ENCODE measurements around the gene SPHK2. TPM values are rescaled to one million over a fixed set of nuclear protein-coding genes. Genes with fewer than 3 reads are reported as not detected.
A peak's percentile ranks its signal among the peaks of the same experiment; 100 is the strongest.

SPHK2 gene
- total and polyA plus RNA-seq, 2 experiments from 2014 or later = 18.3 to 50.3 TPM

DNA sequence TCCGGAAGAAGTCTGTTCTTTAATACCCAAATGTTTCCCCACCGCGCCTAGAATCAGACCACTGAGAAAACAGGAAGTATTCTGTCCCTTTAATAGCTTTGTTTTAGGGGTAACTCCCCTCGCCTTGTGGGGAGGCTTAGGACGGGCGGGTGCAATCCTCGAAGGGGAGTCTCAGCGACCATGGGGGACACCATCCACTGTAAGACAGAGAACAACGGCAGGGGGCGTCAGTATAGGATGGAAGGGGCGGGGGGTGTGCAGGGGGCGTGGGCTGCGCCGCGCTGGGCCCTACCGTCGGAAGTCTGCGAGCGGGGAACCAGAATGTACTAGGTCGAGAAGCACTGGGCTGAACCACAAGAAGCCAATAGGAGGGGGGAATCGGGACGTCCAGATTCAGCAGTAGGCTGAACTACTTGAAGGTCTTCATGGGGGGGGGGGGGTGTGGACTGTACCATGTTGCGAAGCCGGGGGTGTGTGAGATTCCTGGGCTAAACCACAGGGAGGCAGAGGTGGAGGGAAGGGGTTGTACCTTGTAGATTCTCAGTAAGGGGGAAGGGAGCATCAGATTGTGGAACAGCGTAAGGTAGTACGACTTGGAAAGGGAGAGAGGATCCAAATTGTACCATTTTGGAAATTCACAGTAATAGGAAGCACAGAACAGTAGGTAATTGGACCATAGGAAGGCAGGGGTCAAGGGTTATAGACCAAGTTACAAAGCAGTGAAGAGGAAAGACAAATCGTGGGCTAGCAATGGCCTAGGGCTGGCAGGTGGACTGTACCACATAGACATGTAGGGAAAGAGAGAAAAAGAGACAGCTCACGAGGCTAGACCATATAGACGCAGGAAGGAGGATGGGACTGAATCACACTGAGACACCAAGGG, 18.9 kb downstream of the SPHK2 start (continued):
- TF ChIP-seq, protein P1, sequence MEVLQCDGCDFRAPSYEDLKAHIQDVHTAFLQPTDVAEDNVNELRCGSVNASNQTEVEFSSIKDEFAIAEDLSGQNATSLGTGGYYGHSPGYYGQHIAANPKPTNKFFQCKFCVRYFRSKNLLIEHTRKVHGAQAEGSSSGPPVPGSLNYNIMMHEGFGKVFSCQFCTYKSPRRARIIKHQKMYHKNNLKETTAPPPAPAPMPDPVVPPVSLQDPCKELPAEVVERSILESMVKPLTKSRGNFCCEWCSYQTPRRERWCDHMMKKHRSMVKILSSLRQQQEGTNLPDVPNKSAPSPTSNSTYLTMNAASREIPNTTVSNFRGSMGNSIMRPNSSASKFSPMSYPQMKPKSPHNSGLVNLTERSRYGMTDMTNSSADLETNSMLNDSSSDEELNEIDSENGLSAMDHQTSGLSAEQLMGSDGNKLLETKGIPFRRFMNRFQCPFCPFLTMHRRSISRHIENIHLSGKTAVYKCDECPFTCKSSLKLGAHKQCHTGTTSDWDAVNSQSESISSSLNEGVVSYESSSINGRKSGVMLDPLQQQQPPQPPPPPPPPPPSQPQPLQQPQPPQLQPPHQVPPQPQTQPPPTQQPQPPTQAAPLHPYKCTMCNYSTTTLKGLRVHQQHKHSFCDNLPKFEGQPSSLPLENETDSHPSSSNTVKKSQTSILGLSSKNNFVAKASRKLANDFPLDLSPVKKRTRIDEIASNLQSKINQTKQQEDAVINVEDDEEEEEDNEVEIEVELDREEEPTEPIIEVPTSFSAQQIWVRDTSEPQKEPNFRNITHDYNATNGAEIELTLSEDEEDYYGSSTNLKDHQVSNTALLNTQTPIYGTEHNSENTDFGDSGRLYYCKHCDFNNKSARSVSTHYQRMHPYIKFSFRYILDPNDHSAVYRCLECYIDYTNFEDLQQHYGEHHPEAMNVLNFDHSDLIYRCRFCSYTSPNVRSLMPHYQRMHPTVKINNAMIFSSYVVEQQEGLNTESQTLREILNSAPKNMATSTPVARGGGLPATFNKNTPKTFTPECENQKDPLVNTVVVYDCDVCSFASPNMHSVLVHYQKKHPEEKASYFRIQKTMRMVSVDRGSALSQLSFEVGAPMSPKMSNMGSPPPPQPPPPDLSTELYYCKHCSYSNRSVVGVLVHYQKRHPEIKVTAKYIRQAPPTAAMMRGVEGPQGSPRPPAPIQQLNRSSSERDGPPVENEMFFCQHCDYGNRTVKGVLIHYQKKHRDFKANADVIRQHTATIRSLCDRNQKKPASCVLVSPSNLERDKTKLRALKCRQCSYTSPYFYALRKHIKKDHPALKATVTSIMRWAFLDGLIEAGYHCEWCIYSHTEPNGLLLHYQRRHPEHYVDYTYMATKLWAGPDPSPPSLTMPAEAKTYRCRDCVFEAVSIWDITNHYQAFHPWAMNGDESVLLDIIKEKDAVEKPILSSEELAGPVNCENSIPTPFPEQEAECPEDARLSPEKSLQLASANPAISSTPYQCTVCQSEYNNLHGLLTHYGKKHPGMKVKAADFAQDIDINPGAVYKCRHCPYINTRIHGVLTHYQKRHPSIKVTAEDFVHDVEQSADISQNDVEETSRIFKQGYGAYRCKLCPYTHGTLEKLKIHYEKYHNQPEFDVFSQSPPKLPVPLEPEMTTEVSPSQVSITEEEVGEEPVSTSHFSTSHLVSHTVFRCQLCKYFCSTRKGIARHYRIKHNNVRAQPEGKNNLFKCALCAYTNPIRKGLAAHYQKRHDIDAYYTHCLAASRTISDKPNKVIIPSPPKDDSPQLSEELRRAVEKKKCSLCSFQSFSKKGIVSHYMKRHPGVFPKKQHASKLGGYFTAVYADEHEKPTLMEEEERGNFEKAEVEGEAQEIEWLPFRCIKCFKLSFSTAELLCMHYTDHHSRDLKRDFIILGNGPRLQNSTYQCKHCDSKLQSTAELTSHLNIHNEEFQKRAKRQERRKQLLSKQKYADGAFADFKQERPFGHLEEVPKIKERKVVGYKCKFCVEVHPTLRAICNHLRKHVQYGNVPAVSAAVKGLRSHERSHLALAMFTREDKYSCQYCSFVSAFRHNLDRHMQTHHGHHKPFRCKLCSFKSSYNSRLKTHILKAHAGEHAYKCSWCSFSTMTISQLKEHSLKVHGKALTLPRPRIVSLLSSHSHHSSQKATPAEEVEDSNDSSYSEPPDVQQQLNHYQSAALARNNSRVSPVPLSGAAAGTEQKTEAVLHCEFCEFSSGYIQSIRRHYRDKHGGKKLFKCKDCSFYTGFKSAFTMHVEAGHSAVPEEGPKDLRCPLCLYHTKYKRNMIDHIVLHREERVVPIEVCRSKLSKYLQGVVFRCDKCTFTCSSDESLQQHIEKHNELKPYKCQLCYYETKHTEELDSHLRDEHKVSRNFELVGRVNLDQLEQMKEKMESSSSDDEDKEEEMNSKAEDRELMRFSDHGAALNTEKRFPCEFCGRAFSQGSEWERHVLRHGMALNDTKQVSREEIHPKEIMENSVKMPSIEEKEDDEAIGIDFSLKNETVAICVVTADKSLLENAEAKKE (CRISPR knock-in tag; IDR thresholded peaks at IDR 0.05) = no peak
- TF ChIP-seq ZNF114 (CRISPR knock-in tag; IDR thresholded peaks at IDR 0.05) = no peak
- TF ChIP-seq, protein P2, sequence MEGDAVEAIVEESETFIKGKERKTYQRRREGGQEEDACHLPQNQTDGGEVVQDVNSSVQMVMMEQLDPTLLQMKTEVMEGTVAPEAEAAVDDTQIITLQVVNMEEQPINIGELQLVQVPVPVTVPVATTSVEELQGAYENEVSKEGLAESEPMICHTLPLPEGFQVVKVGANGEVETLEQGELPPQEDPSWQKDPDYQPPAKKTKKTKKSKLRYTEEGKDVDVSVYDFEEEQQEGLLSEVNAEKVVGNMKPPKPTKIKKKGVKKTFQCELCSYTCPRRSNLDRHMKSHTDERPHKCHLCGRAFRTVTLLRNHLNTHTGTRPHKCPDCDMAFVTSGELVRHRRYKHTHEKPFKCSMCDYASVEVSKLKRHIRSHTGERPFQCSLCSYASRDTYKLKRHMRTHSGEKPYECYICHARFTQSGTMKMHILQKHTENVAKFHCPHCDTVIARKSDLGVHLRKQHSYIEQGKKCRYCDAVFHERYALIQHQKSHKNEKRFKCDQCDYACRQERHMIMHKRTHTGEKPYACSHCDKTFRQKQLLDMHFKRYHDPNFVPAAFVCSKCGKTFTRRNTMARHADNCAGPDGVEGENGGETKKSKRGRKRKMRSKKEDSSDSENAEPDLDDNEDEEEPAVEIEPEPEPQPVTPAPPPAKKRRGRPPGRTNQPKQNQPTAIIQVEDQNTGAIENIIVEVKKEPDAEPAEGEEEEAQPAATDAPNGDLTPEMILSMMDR (conservative IDR thresholded peaks at IDR 0.05; ENCODE audit: low read depth in 2 of 2) = peak; percentile 22 to 48; a peak in 3 of 4 replicates
- TF ChIP-seq CREB1 (CRISPR knock-in tag; IDR thresholded peaks at IDR 0.05; ENCODE audit: low read depth) = no peak
- no peak for TF ChIP-seq ETS1 (IDR thresholded peaks at IDR 0.05)

All from GM23338 (cell line).